ENCODE results near the gene FOXN3. TPM values are rescaled to one million over a fixed set of nuclear protein-coding genes. Genes with fewer than 3 reads are reported as not detected.

FOXN3 gene
- total and polyA plus RNA-seq, 2 donors (not counting 3 experiments of a cell fraction or from before 2014, with no cell fraction given): 16.9 to 41.8 TPM

GRCh38 chr14:89178800-89179535 lies 238.1 kb downstream of the FOXN3 start:
- H3K4me3 ChIP-seq (replicated peaks in 1 of 3; ENCODE audit: insufficient read depth in 1 of 3, low read depth in 1 of 3, low read length in 3 of 3): no peak overlapping the region
- FAIRE-seq (no peak), DNase-seq (ENCODE audit: low read depth, low spot score) (no peak)
- H4K20me1 ChIP-seq (replicated peaks; ENCODE audit: control insufficient read depth, extremely low read depth, insufficient read depth, low read length): no peaks in the 10 kb centered on the region
- H3K9me3 ChIP-seq (replicated peaks; ENCODE audit: control insufficient read depth, insufficient read depth, low read length): no peaks in the 10 kb centered on the region
- BruUV-seq (replicated peaks): no TSS peak
- no peaks in the 10 kb centered on the region for H3K36me3 ChIP-seq (ENCODE audit: control insufficient read depth in 2 of 2, extremely low read depth in 1 of 2, insufficient read depth in 2 of 2, low read length in 2 of 2)
- no peaks in the 10 kb centered on the region for H3K9me1 ChIP-seq (replicated peaks; ENCODE audit: control insufficient read depth, extremely low read depth, insufficient read depth, low read length)
- TF ChIP-seq JUN (IDR thresholded peaks at IDR 0.05; ENCODE audit: borderline replicate concordance, insufficient read depth, insufficient read length, low read depth) (no peak), FOS (IDR thresholded peaks at IDR 0.05; ENCODE audit: borderline replicate concordance, insufficient read depth, low read length) (no peak), POLR2AphosphoS5 (IDR thresholded peaks at IDR 0.05; ENCODE audit: insufficient read depth, low read depth, low read length) (no peak), EZH2 (IDR thresholded peaks at IDR 0.05; ENCODE audit: borderline replicate concordance, low read depth, low read length, severe bottlenecking) (no peak), CTCF (IDR thresholded peaks at IDR 0.05; ENCODE audit: extremely low read depth in 1 of 2, insufficient read depth in 1 of 2, low read depth in 1 of 2, low read length in 2 of 2) (no peak), POLR2A (IDR thresholded peaks at IDR 0.05; ENCODE audit: low read depth, low read length) (no peak), MYC (IDR thresholded peaks at IDR 0.05; ENCODE audit: low read depth, low read length) (no peak), GATA2 (IDR thresholded peaks at IDR 0.05; ENCODE audit: insufficient read depth, insufficient read length, low read depth, low read length) (no peak)
- TF ChIP-seq, protein P1, sequence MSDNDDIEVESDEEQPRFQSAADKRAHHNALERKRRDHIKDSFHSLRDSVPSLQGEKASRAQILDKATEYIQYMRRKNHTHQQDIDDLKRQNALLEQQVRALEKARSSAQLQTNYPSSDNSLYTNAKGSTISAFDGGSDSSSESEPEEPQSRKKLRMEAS (IDR thresholded peaks at IDR 0.05; ENCODE audit: insufficient read depth, insufficient read length): no peak
- H3K79me2 ChIP-seq (ENCODE audit: control insufficient read depth, insufficient read depth, low read length): no peaks in the 10 kb centered on the region
- ChIA-PET POLR2A (no interaction called here), CTCF (interaction anchor here (1.1 to 1.5 kb wide), 3 partner anchors 15 to 737 kb away, joined by 3 to 7 read pairs (median 4); no protein-coding TSS in a partner anchor)
- H3K4me2 ChIP-seq (ENCODE audit: insufficient read depth, low read length): no peak overlapping the region
- no peak overlapping the region for H3K27ac ChIP-seq (ENCODE audit: insufficient read depth, low read depth, low read length)
- H2AFZ ChIP-seq (ENCODE audit: low read depth, low read length): no peak overlapping the region
- H3K9ac ChIP-seq (replicated peaks; ENCODE audit: extremely low read depth, insufficient read depth, low read length): no peak overlapping the region
- dilution Hi-C loops (cut with MboI; ENCODE audit: extremely low pct_ligation_motif_present, low sequenced_read_pairs): no loop called here
- H3K4me1 ChIP-seq (ENCODE audit: control insufficient read depth, extremely low read depth, insufficient read depth, low read length): no peaks in the 10 kb centered on the region
- intact Hi-C loops (cut with micrococcal nuclease): no loop called here
- no peaks in the 10 kb centered on the region for H3K27me3 ChIP-seq (ENCODE audit: control insufficient read depth in 2 of 2, insufficient read depth in 2 of 2, low read length in 2 of 2)
